Transverse colon (tissue), 4 donors: ENCODE measurements around the gene ZNF512B. TPM values are rescaled to one million over a fixed set of nuclear protein-coding genes. Genes with fewer than 3 reads are reported as not detected.
A peak's percentile ranks its signal among the peaks of the same experiment; 100 is the strongest.

Source experiments
- DNase-seq: peaks from one replicate; pipeline ENCODE4 v3.0.0-alpha.2; 2019
- H3K27ac ChIP-seq, 4 donors: fragments of 200-600 bp; sonication (generic); 2 replicates each; pipeline ENCODE4 v1.5.1; 2016 to 2018; ENCODE audit warnings: inconsistent platforms in 4 of 4
- H3K27me3 ChIP-seq: fragments of 200-600 bp; sonication (generic); 2 replicates; pipeline ENCODE4 v1.5.1; 2017; ENCODE audit warnings: inconsistent platforms
- H3K36me3 ChIP-seq, 4 donors: fragments of 200-600 bp; sonication (generic); 2 replicates each; pipeline ENCODE4 v1.5.1; 2017 to 2019; ENCODE audit warnings: inconsistent platforms in 4 of 4
- H3K4me1 ChIP-seq, 4 donors: fragments of 200-600 bp; sonication (generic); 2 replicates each; pipeline ENCODE4 v1.5.1; 2017 to 2020; ENCODE audit warnings: inconsistent platforms in 4 of 4
- H3K4me3 ChIP-seq, 4 donors: fragments of 200-600 bp; sonication (generic); 1 replicate in 1 of 4; 2 replicates in 3 of 4; pipeline versions ENCODE4 v1.5.1 to v1.6.1; 2017 to 2019; ENCODE audit warnings: inconsistent platforms in 4 of 4
- H3K9me3 ChIP-seq, 2 donors: fragments of 200-600 bp; sonication (generic); 2 replicates each; pipeline ENCODE4 v1.5.1; 2017 to 2019; ENCODE audit warnings: inconsistent platforms in 2 of 2
- EP300 ChIP-seq: sonication (generic); formaldehyde crosslinking; IDR thresholded peaks from one replicate; pipeline ENCODE4 v1.6.1; 2017; ENCODE audit warnings: antibody characterized with exemption, low read depth
- POLR2A ChIP-seq: fragments of 450-650 bp; IDR thresholded peaks from one replicate; pipeline ENCODE4 v1.6.1; 2016; ENCODE audit warnings: antibody characterized with exemption, mild to moderate bottlenecking, moderate library complexity
- POLR2AphosphoS5 ChIP-seq, 3 donors: sonication (generic); formaldehyde crosslinking; IDR thresholded peaks; one replicate each; pipeline ENCODE4 v1.6.1; 2016; ENCODE audit warnings: antibody characterized with exemption in 3 of 3
- WGBS, 2 donors: methylation state at CpG; one replicate each; pipeline ENCODE4 v1.1.5; 2018; ENCODE audit warnings: low coverage in 1 of 2; 5-methylcytosine and 5-hydroxymethylcytosine counted together
- in situ Hi-C, 4 donors: fragments of 200-750 bp; cut with MboI; loops; one replicate each; pipeline versions ENCODE4 v1.15.0 to v1.15.1; 2017; ENCODE audit warnings: low sequenced_read_pairs in 3 of 4, low pct_ligation_motif_present in 1 of 4, low pct_unique_long_range_greater_than_20kb in 1 of 4
- intact Hi-C: fragments of 100-400 bp; cut with DNase I; formaldehyde crosslinking; loops from one replicate; pipeline ENCODE4 v1.15.1; 2023; ENCODE audit warnings: low total_unique reads
- total RNA-seq, 4 donors: library from RNA; depleted of rRNA; stranded (reverse); fragments of >200 nt; gene quantifications; one replicate each; pipeline ENCODE4 v1.1.0, GENCODE V29; 2016
- TF ChIP-seq, protein P1 (sequence below), 5 experiments: fragments of 200-600 bp in 3 of 5; fragments of 450-650 bp in 2 of 5; sonication (generic) in 3 of 5; IDR thresholded peaks; 1 replicate in 2 of 5; 2 replicates in 3 of 5; pipeline ENCODE4 v1.5.1; 2016 to 2017; ENCODE audit warnings: antibody characterized with exemption in 5 of 5, inconsistent platforms in 3 of 5, mild to moderate bottlenecking in 2 of 5, moderate library complexity in 1 of 5

ZNF512B gene
- total RNA-seq, 4 donors from 2014 or later: 1.8 to 5.2 (median 2.1) TPM

DNA sequence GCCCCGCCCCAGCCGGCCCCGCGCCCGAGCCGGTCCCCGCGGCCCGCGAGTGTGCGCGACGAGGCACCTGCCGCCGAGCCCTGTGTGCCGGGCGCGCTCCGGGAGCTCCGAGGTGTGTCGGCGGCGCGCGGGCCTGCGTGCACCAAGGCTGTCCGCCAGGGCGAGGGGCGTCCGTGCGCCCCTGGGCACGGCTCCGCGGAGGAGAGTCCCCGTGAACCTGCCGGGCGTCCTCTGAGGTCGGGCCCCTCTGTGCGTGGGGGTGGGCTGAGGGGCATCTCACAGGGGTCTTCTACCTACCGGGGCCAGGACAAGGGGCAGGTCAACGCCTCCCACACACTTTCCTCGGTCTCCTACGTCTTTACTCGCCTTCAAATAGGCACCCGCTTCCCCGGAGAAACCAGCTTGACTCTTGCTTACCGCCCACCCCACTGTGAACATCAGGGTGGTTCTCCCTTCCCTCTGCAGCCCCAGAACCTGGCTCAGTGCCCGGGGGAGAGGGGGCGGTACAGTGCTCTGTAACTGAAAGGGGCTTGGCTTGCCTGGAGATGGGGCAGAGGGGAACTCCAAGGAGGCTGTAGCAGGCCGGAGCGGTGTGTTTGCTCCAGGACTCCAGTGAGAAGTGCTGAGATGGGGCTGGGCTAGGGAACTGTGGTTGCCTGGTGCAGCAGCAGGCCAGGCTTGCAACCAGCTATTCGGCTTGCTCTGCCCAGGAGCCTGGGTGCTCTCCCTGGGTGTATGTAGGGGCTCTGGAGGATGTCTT lies 10.0 kb upstream of the ZNF512B start, which contains the start of gene SAMD10:
Gene SAMD10 (minus strand): TSS at position 86 of the 760 bp plus-strand sequence. CDS start 175 bp downstream, outside the sequence.
- TF ChIP-seq, protein P1, sequence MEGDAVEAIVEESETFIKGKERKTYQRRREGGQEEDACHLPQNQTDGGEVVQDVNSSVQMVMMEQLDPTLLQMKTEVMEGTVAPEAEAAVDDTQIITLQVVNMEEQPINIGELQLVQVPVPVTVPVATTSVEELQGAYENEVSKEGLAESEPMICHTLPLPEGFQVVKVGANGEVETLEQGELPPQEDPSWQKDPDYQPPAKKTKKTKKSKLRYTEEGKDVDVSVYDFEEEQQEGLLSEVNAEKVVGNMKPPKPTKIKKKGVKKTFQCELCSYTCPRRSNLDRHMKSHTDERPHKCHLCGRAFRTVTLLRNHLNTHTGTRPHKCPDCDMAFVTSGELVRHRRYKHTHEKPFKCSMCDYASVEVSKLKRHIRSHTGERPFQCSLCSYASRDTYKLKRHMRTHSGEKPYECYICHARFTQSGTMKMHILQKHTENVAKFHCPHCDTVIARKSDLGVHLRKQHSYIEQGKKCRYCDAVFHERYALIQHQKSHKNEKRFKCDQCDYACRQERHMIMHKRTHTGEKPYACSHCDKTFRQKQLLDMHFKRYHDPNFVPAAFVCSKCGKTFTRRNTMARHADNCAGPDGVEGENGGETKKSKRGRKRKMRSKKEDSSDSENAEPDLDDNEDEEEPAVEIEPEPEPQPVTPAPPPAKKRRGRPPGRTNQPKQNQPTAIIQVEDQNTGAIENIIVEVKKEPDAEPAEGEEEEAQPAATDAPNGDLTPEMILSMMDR (IDR thresholded peaks at IDR 0.05): peak; percentile 13 to 56 (median 18)
- TF ChIP-seq POLR2A: no peak
- Histone ChIP-seq H3K27ac (peak within 1 kb of the TSS; percentile 81 to 89 (median 88)), H3K27me3 (no peaks in the 10 kb centered on the region), H3K9me3 (no peaks in the 10 kb centered on the region), H3K4me3 (peak within 1 kb of the TSS; percentile 37 to 60 (median 55)), H3K4me1 (peaks cover 25 to 36% (median 30%) of the 10 kb centered on the region in 4 donors), H3K36me3 (peaks cover 0 to 9% (median 4%) of the 10 kb centered on the region in 4 donors)
- peak; percentile 59 for DNase-seq
- in situ Hi-C loops: no loop called here
- 4% methylated on average over 24 of the region's 52 CpGs; no CpG with 5 or more reads in 1 of the 2 donors for WGBS, 2 donors
- intact Hi-C loops: loop anchor here (10.0 kb wide), 1 partner anchor 205 kb away; no protein-coding TSS in a partner anchor

DNA sequence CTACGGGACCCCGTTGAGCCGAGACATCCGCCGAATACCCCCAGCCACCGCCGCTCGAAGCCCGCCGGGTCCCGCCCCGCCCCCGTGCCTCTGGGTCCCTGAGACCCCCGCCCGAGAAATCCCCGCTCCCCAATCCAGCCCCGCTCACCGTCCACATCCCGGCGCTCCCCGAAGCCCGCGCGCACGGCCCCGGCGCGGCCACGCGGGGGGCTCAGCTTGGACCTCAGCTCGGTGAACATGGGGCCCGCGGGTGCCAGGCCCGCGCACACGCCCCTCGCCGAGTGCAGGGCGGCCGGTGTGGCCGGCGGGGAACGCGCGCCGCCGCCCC lies 9.5 kb upstream of the ZNF512B start:
- in situ Hi-C loops: no loop called here

DNA sequence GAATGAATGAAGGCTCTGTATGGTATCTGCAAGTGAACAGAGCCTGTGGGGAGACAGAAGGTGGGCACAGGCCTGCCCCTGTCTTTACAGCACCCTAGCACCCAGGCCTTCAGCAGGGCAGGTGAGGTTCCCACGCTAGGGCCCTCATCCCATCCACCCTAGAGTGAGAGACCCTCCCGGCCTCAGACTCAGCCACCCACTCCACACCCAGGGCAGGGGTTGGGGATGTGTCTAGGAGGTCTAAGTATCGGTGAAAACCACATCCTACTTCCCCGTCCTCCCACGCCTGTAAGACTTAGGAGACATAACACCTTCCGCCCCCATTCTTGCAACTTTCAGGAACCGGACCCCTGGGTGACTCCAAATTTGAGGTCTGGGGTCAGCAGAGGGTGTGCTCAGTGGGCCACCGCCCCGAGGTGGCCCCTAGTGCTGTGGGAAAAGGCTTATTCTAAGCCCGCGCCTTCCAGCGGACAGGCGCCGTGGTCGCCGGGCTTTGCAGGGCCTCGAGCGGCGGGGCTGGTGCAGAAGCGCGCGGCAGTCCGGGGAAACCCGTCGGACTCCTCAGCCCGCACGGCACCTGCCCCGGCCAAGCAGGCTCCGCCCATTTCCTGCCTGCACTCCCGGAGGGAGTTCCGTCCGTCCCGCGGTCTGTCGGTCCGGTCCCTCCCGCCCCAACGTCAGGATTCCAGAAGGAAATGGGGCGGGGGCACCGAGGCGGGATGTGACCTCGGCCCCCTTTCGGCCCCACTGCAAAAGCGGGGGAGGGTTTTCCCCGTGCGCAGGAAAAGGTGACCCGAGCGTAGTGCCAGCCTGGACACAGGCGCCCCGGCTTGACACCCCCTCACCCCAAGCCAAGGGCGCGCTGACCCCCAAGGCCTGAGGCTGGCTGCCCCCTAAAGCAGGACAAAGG lies 8.8 kb upstream of the ZNF512B start:
- peak; percentile 90 for DNase-seq
- H3K9me3 ChIP-seq: no peaks in the 10 kb centered on the region
- in situ Hi-C loops: no loop called here
- H3K36me3 ChIP-seq: no peaks in the 10 kb centered on the region
- peak overlapping the region; percentile 81 to 89 (median 88) for H3K27ac ChIP-seq
- WGBS, 2 donors: 16 to 50% methylated on average over 2 to 29 of the region's 52 CpGs
- intact Hi-C loops: loop anchor here (10.0 kb wide), 1 partner anchor 204 kb away; no protein-coding TSS in a partner anchor
- H3K27me3 ChIP-seq: no peaks in the 10 kb centered on the region
- H3K4me1 ChIP-seq: peaks cover 25 to 38% (median 33%) of the 10 kb centered on the region in 4 donors
- H3K4me3 ChIP-seq: peak overlapping the region; percentile 37 to 60 (median 55)
- TF ChIP-seq, protein P1 (IDR thresholded peaks at IDR 0.05): no peak
- TF ChIP-seq POLR2A: peak; percentile 39
- no peak for TF ChIP-seq EP300
- TF ChIP-seq POLR2AphosphoS5 (IDR thresholded peaks at IDR 0.05): peak; percentile 55 to 66 (median 62)

More for the DNA sequence above, 9.5 kb upstream of the ZNF512B start:
- H3K36me3 ChIP-seq: peaks cover 0 to 5% (median 2%) of the 10 kb centered on the region in 4 donors
- H3K4me1 ChIP-seq: peaks cover 25 to 36% (median 30%) of the 10 kb centered on the region in 4 donors
- intact Hi-C loops: loop anchor here (10.0 kb wide), 1 partner anchor 204 kb away; no protein-coding TSS in a partner anchor
- DNase-seq: no peak
- H3K4me3 ChIP-seq: peak overlapping the region; percentile 37 to 60 (median 55)
- no peaks in the 10 kb centered on the region for H3K9me3 ChIP-seq
- H3K27me3 ChIP-seq: no peaks in the 10 kb centered on the region
- TF ChIP-seq EP300 (no peak), POLR2AphosphoS5 (IDR thresholded peaks at IDR 0.05) (no peak), POLR2A (no peak)
- TF ChIP-seq, protein P1 (IDR thresholded peaks at IDR 0.05): no peak
- H3K27ac ChIP-seq: peak overlapping the region; percentile 81 to 89 (median 88)
- 0% methylated on average over 12 of the region's 47 CpGs; no CpG with 5 or more reads in 1 of the 2 donors for WGBS, 2 donors
